Ascending aorta (tissue), 2 donors: ENCODE results near the gene NTRK1. TPM values are rescaled to one million over a fixed set of nuclear protein-coding genes. Genes with fewer than 3 reads are reported as not detected.

Experiments used
- DNase-seq, 2 donors: peaks; one replicate each; pipeline ENCODE4 v3.0.0-alpha.2; 2019; ENCODE audit warnings: low spot score in 2 of 2
- H3K27ac ChIP-seq, 2 donors: fragments of 200-600 bp; sonication (generic); one replicate each; pipeline ENCODE4 v1.5.1; 2016 to 2017; ENCODE audit warnings: mild to moderate bottlenecking in 1 of 2
- H3K27me3 ChIP-seq: fragments of 200-600 bp; sonication (generic); one replicate; pipeline ENCODE4 v1.5.1; 2017
- H3K36me3 ChIP-seq, 2 donors: fragments of 200-600 bp; sonication (generic); one replicate each; pipeline ENCODE4 v1.5.1; 2016
- H3K4me1 ChIP-seq, 2 donors: fragments of 200-600 bp; sonication (generic); one replicate each; pipeline ENCODE4 v1.5.1; 2016 to 2017; ENCODE audit warnings: mild to moderate bottlenecking in 1 of 2
- H3K4me3 ChIP-seq, 2 donors: fragments of 200-600 bp; sonication (generic); one replicate each; pipeline ENCODE4 v1.5.1; 2016 to 2017; ENCODE audit warnings: mild to moderate bottlenecking in 1 of 2
- H3K9me3 ChIP-seq, 2 donors: fragments of 200-600 bp; sonication (generic); one replicate each; pipeline ENCODE4 v1.5.1; 2016
- CTCF ChIP-seq, 3 experiments: fragments of 200-600 bp in 2 of 3; fragments of 450-650 bp in 1 of 3; sonication (generic) in 2 of 3; IDR thresholded peaks; one replicate each; pipeline ENCODE4 v1.5.1; 2016 to 2019; ENCODE audit warnings: antibody characterized with exemption in 3 of 3, mild to moderate bottlenecking in 1 of 3, moderate library complexity in 1 of 3
- intact Hi-C: fragments of 100-400 bp; cut with DNase I; formaldehyde crosslinking; loops from one replicate; pipeline ENCODE4 v1.15.1; 2023
- total RNA-seq: library from RNA; depleted of rRNA; stranded (reverse); fragments of >200 nt; gene quantifications from one replicate; pipeline ENCODE4 v1.1.0, GENCODE V29; 2016

NTRK1 gene
- total RNA-seq, 1 donor from 2014 or later, result not detected

GRCh38 chr1:156913809-156914387, 53.2 kb downstream of the NTRK1 start:
- no peak for TF ChIP-seq CTCF (IDR thresholded peaks at IDR 0.05)
- Histone ChIP-seq H3K4me3 (no peak overlapping the region), H3K36me3 (peaks cover 19 to 39% of the 10 kb centered on the region in 2 donors), H3K4me1 (no peaks in the 10 kb centered on the region), H3K27ac (no peak overlapping the region), H3K9me3 (no peaks in the 10 kb centered on the region), H3K27me3 (no peaks in the 10 kb centered on the region)
- intact Hi-C loops, result no loop called here
- no peak for DNase-seq

GRCh38 chr1:156914440-156914856, 53.8 kb downstream of the NTRK1 start:
- no peaks in the 10 kb centered on the region for H3K27me3 ChIP-seq
- TF ChIP-seq CTCF (IDR thresholded peaks at IDR 0.05), result no peak
- H3K4me1 ChIP-seq, result no peaks in the 10 kb centered on the region
- peaks cover 19 to 37% of the 10 kb centered on the region in 2 donors for H3K36me3 ChIP-seq
- no peak overlapping the region for H3K27ac ChIP-seq
- H3K9me3 ChIP-seq, result no peaks in the 10 kb centered on the region
- H3K4me3 ChIP-seq, result no peak overlapping the region
- DNase-seq, result no peak
- intact Hi-C loops, result no loop called here

- peaks cover 0 to 12% of the 10 kb centered on the region in 2 donors for H3K36me3 ChIP-seq
- no peaks in the 10 kb centered on the region for H3K9me3 ChIP-seq
- intact Hi-C loops, result loop anchor here (2.0 kb wide), 1 partner anchor 28 kb away; the partner anchor contains the start of gene PEAR1
- H3K4me3 ChIP-seq, result peak within 1 kb of the TSS; percentile 16
- H3K27ac ChIP-seq, result no peak within 1 kb of the TSS
- peaks cover 28% of the 10 kb centered on the region for H3K27me3 ChIP-seq
- H3K4me1 ChIP-seq, result peaks cover 4 to 9% of the 10 kb centered on the region in 2 donors
- TF ChIP-seq CTCF (IDR thresholded peaks at IDR 0.05), result peak; percentile 69 to 80 (median 77)
- DNase-seq, result peak in 1 of 2 donors; percentile 81
Observed at GRCh38 chr1:156920233-156921052, 59.8 kb downstream of the NTRK1 start, which contains the start of gene LRRC71. TSS of gene LRRC71 (plus strand) at chr1:156920632. CDS start at chr1:156920804, 172 bp downstream.

- Histone ChIP-seq H3K4me1 (peaks cover 4 to 9% of the 10 kb centered on the region in 2 donors), H3K9me3 (no peaks in the 10 kb centered on the region), H3K27ac (no peak overlapping the region), H3K27me3 (peaks cover 28% of the 10 kb centered on the region), H3K36me3 (peaks cover 0 to 7% of the 10 kb centered on the region in 2 donors), H3K4me3 (no peak overlapping the region)
- intact Hi-C loops, result loop anchor here (2.0 kb wide), 1 partner anchor 28 kb away; the partner anchor contains the start of gene PEAR1
- no peak for TF ChIP-seq CTCF (IDR thresholded peaks at IDR 0.05)
- no peak for DNase-seq
Observed at GRCh38 chr1:156921053-156921529, 60.4 kb downstream of the NTRK1 start.

- intact Hi-C loops, result no loop called here
- TF ChIP-seq CTCF (IDR thresholded peaks at IDR 0.05), result no peak
- Histone ChIP-seq H3K27ac (no peak overlapping the region), H3K27me3 (peaks cover 28% of the 10 kb centered on the region), H3K4me3 (peak overlapping the region in 1 of 2 donors; percentile 31), H3K4me1 (peaks cover 4 to 17% of the 10 kb centered on the region in 2 donors), H3K9me3 (no peaks in the 10 kb centered on the region), H3K36me3 (no peaks in the 10 kb centered on the region)
- DNase-seq, result no peak
Observed at GRCh38 chr1:156922986-156923669, 62.5 kb downstream of the NTRK1 start.
